ENCODE data around the gene ADIPOR2. TPM values are rescaled to one million over a fixed set of nuclear protein-coding genes. Genes with fewer than 3 reads are reported as not detected.

The ADIPOR2 gene
- total RNA-seq, 1 experiment from 2014 or later = 45.3 TPM

GRCh38 chr12:1833596-1834028 is 142.7 kb downstream of the ADIPOR2 start:
- no peak overlapping the region for H2AFZ ChIP-seq (ENCODE audit: low read length)
- Mint-ChIP-seq H3K4me1 (peaks cover 13 to 39% of the 10 kb centered on the region in 2 experiments), H3K9me3 (no peaks in the 10 kb centered on the region; a peak in 1 of 5 replicates), H3K36me3 (ENCODE audit: insufficient read depth in 1 of 3, low read depth in 3 of 3) (no peaks in the 10 kb centered on the region), H3K27ac (no peak overlapping the region), H3K4me3 (no peak overlapping the region), H3K27me3 (ENCODE audit: low read depth) (peaks cover 40% of the 10 kb centered on the region)
- H3K23ac ChIP-seq (ENCODE audit: insufficient read length, low read depth, low read length) = no peak overlapping the region
- H3K79me2 ChIP-seq (ENCODE audit: insufficient read depth, low read length) = no peaks in the 10 kb centered on the region
- H4K8ac ChIP-seq (replicated peaks; ENCODE audit: insufficient read length, low read depth, low read length) = no peak overlapping the region
- H3K23me2 ChIP-seq (ENCODE audit: insufficient read length, low read depth, low read length, poor library complexity, severe bottlenecking) = no peaks in the 10 kb centered on the region
- no peaks in the 10 kb centered on the region for H3K79me1 ChIP-seq (ENCODE audit: insufficient read depth, low read depth, low read length, poor library complexity, severe bottlenecking)
- no peak overlapping the region for H3K18ac ChIP-seq (ENCODE audit: insufficient read length, low read depth, low read length)
- no peak overlapping the region for H4K91ac ChIP-seq (ENCODE audit: insufficient read length, low read depth, low read length)
- H3K4me1 ChIP-seq (ENCODE audit: insufficient read depth, low read length) = no peaks in the 10 kb centered on the region
- no peak overlapping the region for H4K5ac ChIP-seq (ENCODE audit: insufficient read length, low read depth, low read length)
- no peak overlapping the region for H3K27ac ChIP-seq (ENCODE audit: insufficient read length, low read depth, low read length)
- no peaks in the 10 kb centered on the region for H4K20me1 ChIP-seq (ENCODE audit: control insufficient read depth, insufficient read depth, insufficient read length)
- H2BK15ac ChIP-seq (ENCODE audit: low read depth, low read length) = no peak overlapping the region
- no peaks in the 10 kb centered on the region for H3K9me3 ChIP-seq (ENCODE audit: control insufficient read depth, low read depth, low read length)
- no peak overlapping the region for H2BK12ac ChIP-seq (ENCODE audit: insufficient read length, low read depth, low read length)
- DNase-seq = no peak
- H2AK5ac ChIP-seq (ENCODE audit: insufficient read length, low read length) = no peak overlapping the region
- TF ChIP-seq CTCF (conservative IDR thresholded peaks at IDR 0.05) = no peak
- no peak overlapping the region for H2BK120ac ChIP-seq (ENCODE audit: low read depth, low read length, poor library complexity, severe bottlenecking)
- no peaks in the 10 kb centered on the region for H3K27me3 ChIP-seq (ENCODE audit: insufficient read depth, low read length)
- H2BK20ac ChIP-seq (ENCODE audit: low read depth, low read length, poor library complexity, severe bottlenecking) = no peak overlapping the region
- WGBS (ENCODE audit: extremely low coverage, insufficient read length, low lambda C conversion rate) = no CpG with 5 or more reads among the region's 10 CpGs
- H3K14ac ChIP-seq (ENCODE audit: insufficient read depth, low read length) = no peak overlapping the region
- no peak overlapping the region for H3K9ac ChIP-seq (ENCODE audit: extremely low read depth, insufficient read length, low read length)
- no peak overlapping the region for H2BK5ac ChIP-seq (ENCODE audit: insufficient read length, low read length)
- H3K4me2 ChIP-seq (ENCODE audit: insufficient read depth, insufficient read length, low read length) = no peak overlapping the region
- no peak overlapping the region for H3T11ph ChIP-seq (ENCODE audit: low read length)
- no peak overlapping the region for H3K4ac ChIP-seq (ENCODE audit: low read depth, low read length)
- no peak overlapping the region for H3K56ac ChIP-seq (ENCODE audit: insufficient read length, low read depth, low read length)
